Medulla oblongata (tissue), 1 donor: ENCODE results near the gene HSPA12B.
A peak's percentile ranks its signal among the peaks of the same experiment; 100 is the strongest.

Source experiments
- DNase-seq: peaks from one replicate; pipeline ENCODE4 v3.0.0-alpha.2; 2015; ENCODE audit errors: extremely low spot score

Gene HSPA12B

GRCh38 chr20:3705491-3705969, 27.0 kb upstream of the HSPA12B start:
- DNase-seq, result no peak

- no peak for DNase-seq
These were observed 26.3 kb upstream of the HSPA12B start for GRCh38 chr20:3705970-3706739.

- DNase-seq, result peak; percentile 25
These were observed 25.5 kb upstream of the HSPA12B start for GRCh38 chr20:3706774-3707507.

GRCh38 chr20:3707508-3707899, 25.0 kb upstream of the HSPA12B start:
- DNase-seq, result no peak

GRCh38 chr20:3710011-3710466, 22.4 kb upstream of the HSPA12B start:
- DNase-seq, result no peak

- DNase-seq, result peak; percentile 62
These were observed 21.6 kb upstream of the HSPA12B start for GRCh38 chr20:3710703-3711483.

- peak; percentile 19 for DNase-seq
These were observed 21.0 kb upstream of the HSPA12B start for GRCh38 chr20:3711484-3711941.

GRCh38 chr20:3712279-3712873, 20.1 kb upstream of the HSPA12B start, which contains the start of gene SIGLEC1:
TSS of gene SIGLEC1 (minus strand) at chr20:3712600. CDS start at chr20:3707128, 5,472 bp downstream.
- DNase-seq, result peak; percentile 72

GRCh38 chr20:3714092-3714491, 18.4 kb upstream of the HSPA12B start:
- peak; percentile 72 for DNase-seq

GRCh38 chr20:3716195-3716834, 16.2 kb upstream of the HSPA12B start:
- DNase-seq, result no peak

GRCh38 chr20:3719046-3719445, 13.4 kb upstream of the HSPA12B start:
- no peak for DNase-seq

GRCh38 chr20:3720068-3720467, 12.4 kb upstream of the HSPA12B start:
- no peak for DNase-seq

GRCh38 chr20:3720626-3721025, 11.9 kb upstream of the HSPA12B start:
- DNase-seq, result no peak

GRCh38 chr20:3721912-3722311, 10.6 kb upstream of the HSPA12B start:
- DNase-seq, result no peak

- no peak for DNase-seq
These were observed 9.2 kb upstream of the HSPA12B start for GRCh38 chr20:3723284-3723683.

- DNase-seq, result no peak
These were observed 8.1 kb upstream of the HSPA12B start for GRCh38 chr20:3724356-3724755.

GRCh38 chr20:3727401-3728021, 5.0 kb upstream of the HSPA12B start:
- DNase-seq, result peak; percentile 12

GRCh38 chr20:3728354-3728753, 4.1 kb upstream of the HSPA12B start:
- DNase-seq, result no peak

GRCh38 chr20:3728876-3729275, 3.6 kb upstream of the HSPA12B start:
- DNase-seq, result no peak

GRCh38 chr20:3729378-3729777, 3.1 kb upstream of the HSPA12B start:
- DNase-seq, result no peak
